Measurements from ENCODE around the gene RILPL2. TPM values are rescaled to one million over a fixed set of nuclear protein-coding genes. Genes with fewer than 3 reads are reported as not detected.
A peak's percentile ranks its signal among the peaks of the same experiment; 100 is the strongest.
"Not testable (repeated sequence)": the region's sequence is repeated elsewhere in the genome, so short reads cannot be mapped to it uniquely, and the experiment has no call there.

The RILPL2 gene
- total RNA-seq, 1 donor from 2014 or later: 2.7 TPM

DNA sequence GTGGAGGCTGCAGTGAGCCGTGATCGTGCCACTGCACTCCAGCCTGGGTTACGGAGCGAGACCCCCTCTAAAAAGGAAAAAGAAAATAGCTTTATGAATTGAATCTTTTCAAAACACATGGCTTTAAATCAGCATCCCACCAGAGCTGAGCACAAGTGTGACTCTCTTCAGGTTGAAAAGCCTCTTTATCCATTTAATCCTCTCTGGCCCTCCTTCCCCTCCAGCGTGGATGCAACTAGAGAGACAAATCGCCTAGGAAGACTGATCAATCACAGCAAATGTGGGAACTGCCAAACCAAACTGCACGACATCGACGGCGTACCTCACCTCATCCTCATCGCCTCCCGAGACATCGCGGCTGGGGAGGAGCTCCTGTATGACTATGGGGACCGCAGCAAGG, 29.2 kb downstream of the RILPL2 start:
- ATAC-seq; DNase-seq (ENCODE audit: low spot score): not testable (repeated sequence)

DNA sequence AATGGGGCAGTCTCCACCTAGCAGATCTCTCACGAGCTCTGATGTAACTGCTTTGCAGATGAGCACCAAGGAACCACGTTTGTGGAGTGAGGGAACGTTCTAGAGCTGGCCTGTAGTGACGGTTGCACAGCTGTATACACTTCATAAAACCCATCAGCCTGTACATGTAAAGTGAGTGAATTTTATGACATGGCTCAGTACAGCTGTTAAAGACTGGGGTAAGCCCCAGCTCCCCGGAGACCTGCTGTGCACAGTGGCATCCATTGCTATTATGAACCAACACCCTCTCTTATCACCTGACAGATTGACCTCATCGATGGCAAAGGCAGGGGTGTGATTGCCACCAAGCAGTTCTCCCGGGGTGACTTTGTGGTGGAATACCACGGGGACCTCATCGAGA, 31.9 kb downstream of the RILPL2 start:
- ATAC-seq (no peak), DNase-seq (ENCODE audit: low spot score) (no peak)

DNA sequence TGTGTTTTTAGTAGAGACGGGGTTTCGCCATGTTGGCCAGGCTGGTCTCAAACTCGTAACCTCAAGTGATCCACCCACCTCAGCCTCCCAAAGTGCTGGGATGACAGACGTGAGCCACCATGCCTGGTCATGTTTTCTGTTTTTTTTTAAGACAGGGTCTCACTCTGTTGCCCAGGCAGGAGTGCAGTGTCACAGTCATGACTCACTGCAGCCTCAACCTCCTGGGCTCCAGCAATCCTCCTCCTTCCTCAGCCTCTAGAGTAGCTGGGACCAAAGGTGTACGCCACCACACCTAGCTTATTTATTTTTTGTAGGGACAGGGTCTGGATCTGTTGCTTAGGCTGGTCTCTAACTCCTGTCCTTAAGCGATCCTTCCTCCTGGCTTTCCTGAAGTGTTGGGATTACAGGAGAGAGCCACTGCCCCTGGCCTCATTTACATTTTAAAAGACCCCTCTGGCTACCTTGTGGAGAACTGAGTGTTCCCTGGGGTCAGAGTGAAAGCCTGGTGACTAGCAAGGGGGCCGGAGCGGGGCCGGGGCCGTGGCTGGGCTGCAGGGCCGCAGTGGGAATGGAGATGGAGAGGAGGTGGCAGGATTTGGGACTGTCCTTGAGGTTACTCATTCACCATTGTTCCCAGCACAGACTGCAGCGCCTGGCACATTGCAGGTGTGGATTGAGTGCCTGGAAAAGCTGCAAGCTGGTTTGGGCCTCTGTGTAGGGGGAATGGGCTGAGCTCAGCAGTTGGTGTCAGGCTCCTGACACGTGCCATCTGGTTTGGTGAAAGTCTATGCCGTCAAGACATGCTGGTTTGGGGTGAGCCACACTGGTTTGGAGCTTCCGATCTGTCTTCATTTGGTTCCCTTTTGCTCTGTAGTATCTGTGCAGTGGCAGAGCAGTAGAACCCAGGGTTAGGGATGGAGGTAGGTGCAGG, 34.5 kb downstream of the RILPL2 start:
- DNase-seq (ENCODE audit: low spot score): no peak
- no peak for ATAC-seq

DNA sequence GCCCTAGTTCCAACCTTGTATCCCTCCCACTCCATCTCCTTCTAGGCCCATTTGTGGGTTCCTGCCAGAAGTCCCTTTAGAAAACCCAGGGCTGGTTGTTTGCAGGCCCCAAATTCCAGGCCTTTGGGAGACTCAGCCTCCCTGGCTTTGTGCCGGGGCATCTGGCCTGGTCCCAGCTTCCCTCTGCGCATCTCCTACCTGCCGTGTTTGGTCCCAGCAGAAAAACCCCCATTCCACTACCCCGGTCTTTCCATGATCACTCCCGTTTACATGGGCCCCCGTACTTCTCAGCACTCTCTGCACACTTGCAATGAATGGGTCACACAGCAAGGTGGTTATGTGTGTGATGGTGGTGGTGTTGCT, 37.2 kb downstream of the RILPL2 start:
- DNase-seq (ENCODE audit: low spot score) (no peak), ATAC-seq (no peak)

DNA sequence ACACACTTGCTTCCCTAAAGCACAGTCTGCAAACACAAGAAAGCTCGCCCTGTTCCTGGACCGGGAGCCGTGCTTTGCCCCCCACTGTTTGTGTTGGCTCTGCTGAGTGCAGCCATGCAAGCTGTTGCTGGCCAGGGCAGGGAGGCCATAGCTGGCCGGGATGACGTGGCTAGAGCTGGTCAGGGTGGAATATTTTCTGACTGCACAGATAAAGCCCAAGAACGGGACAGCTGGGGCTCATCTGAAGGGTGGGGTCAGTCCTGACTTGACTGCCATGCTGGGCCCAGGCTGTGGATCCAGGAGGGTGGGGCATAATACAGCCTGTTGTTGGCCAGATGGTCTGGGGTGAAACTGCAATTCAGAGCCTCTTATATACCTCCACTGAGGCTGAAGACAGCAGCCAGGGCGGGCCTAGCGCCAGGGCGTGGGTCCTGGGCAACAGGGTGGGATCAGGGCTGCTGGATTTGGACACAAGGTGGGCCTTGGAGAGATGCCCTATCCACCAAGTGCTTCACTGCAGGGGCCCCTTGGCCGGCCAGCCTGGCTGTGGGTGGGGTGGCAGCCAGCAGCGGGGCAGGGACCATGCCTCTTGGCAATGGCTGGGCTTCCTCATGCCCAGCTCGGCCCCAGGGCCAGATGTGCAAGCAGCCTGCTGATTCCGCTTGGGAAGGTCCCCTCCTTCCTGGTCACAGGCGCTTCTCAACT, 37.8 kb downstream of the RILPL2 start:
- DNase-seq (ENCODE audit: low spot score): peak; percentile 77

DNA sequence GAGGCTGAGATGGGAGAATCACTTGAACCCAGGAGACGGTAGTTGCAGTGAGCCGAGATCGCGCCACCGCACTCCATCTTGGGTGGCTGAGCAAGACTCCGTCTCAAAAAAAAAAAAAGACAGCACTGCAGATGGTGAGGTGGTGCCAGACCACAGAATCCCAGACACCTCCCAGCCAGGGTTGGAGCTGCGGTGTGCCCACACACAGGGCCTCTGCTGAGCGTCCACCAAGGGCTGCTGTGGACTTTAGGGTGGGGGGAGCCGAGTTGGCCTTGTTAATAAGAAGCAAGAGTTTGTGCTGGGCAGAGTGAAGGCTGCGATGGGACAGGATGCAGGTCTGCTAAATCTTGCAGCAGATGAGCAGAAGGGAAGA, 38.3 kb downstream of the RILPL2 start:
- peak; percentile 22 for ATAC-seq
- DNase-seq (ENCODE audit: low spot score): no peak

More for the DNA sequence above, 37.8 kb downstream of the RILPL2 start:
- ATAC-seq: peak; percentile 96

DNA sequence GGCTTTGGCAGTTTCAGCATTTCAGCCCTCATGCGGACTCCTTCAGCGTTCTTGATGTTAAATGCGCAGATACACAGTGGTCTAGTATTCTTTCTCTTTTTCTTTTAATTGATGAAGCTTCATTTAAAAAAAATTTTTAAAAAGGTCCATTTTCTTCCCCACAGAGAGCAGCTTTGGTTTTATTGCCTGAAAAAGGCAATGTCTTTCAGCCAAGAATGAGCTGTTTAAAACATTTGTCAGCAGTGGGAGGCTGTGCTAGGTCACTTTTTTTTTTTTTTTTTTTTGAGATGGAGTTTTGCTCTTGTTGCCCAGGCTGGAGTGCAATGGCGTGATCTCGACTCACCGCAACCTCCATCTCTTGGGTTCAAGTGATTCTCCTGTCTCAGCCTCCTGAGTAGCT, 39.1 kb downstream of the RILPL2 start:
- ATAC-seq: no peak
- DNase-seq (ENCODE audit: low spot score): no peak

DNA sequence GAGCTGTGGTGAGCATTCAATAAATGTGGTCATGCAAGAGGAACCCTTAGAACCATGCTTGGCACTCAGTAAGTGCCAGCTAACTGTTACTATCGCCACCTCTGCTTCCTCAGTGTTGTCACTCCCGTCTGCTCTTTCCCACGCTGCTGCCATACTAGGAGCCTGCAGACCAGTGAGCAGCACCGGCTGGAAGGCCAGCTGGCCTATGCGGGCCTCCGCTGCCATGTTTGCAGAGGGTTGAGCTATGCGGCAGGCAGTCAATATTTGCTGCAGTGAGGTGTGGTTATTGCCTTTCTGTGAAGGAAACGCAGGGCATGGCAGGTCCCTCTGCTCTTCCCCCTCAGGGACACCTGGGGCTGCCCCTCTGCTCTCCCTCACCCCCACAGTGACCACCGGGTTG, 39.5 kb downstream of the RILPL2 start:
- ATAC-seq (no peak), DNase-seq (ENCODE audit: low spot score) (no peak)

DNA sequence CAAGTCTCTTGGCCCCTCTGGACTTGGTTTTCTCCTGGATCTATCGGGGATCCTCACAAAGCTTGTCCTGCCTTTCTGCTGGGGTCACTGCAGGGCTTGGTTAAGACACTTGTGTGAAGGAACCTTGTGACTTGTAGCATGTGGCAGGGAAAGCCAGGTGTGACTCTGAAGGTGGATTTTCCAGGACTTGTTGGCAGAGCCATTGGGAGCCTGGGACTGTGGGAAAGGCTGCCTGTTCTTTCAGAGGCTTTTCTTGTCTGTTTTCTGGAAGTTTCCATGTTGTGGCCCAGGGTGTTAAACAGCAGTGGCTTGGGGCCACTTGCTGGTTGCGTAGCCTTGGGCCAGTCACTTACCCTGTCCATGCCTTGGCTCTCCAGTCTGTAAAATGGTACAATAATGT, 39.9 kb downstream of the RILPL2 start:
- ATAC-seq: no peak
- no peak for DNase-seq (ENCODE audit: low spot score)

DNA sequence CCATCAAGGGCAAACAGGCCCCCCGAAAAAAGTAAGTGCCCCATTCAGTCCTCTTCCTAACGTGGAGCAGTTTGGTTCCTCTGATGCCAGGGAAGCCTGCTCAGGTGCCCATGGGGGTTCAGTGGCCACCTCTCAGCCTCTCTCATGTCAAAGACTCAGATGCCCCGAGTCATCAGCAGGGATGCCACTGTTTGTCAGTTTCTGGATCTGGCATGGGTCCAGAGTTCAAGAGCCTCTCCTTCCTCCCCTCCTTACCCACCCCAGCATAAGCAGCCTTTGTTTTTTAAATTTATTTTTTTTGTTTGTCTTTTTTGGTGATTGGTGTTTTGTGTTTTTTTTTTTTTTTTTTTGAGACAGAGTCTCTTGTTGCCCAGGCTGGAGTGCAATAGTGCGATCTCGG, 41.2 kb downstream of the RILPL2 start:
- ATAC-seq (no peak), DNase-seq (ENCODE audit: low spot score) (no peak)

DNA sequence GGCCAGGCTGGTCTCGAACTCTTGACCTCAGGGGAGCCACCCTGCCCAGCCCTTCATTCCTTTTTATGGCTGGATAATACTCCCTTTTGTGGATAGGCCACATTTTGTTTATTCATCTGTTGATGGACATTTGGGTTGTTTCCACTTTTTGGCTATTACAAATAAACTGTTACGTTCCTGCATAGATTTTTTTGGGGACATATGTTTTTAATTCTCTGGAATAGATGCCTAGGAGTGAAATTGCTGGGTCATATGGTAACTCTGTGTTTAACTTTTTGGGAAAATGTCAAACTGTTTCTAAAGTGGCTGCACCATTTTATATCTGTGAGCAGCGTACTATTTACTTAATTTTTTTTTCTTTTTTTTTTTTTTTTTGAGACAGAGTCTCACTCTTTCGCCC, 42.7 kb downstream of the RILPL2 start:
- ATAC-seq (no peak), DNase-seq (ENCODE audit: low spot score) (no peak)

DNA sequence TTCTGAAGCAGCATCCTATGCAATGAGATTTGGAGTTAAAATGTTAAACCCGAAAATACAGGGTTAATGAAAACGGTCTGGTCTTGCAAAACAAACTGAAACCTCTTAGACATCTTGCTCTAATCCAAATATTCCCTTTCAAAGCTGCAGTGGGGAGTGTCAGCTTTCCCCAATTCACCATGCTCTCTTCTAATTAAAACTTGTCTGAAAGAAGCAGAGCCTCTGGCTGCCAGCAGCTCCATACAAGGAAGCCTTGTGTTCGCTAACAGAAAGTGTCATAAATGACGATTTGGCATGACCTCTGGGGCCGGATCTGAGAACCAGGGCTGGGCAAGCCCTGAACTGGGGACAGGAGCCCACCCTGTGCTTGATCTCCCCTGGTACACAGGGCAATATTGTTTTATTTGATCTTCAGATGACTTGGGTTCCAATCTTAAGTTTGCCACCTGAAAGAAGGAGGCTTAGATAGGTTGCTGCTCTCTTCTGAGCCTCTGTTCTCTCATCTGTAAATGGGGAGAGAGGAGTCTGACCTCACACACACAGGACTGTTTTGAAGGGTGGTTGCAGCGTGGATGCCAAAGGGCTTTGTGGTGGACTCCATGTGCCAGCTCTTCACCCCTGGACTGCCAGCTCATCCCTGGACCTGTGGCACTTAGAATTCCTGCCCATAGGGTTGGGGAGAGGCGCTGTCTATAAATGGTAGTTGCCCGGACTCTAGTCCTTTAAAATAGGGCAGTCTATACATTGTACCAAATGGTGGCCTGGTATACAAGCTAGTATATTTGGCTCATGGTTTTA, 44.7 kb downstream of the RILPL2 start:
- no peak for DNase-seq (ENCODE audit: low spot score)
- ATAC-seq: no peak

DNA sequence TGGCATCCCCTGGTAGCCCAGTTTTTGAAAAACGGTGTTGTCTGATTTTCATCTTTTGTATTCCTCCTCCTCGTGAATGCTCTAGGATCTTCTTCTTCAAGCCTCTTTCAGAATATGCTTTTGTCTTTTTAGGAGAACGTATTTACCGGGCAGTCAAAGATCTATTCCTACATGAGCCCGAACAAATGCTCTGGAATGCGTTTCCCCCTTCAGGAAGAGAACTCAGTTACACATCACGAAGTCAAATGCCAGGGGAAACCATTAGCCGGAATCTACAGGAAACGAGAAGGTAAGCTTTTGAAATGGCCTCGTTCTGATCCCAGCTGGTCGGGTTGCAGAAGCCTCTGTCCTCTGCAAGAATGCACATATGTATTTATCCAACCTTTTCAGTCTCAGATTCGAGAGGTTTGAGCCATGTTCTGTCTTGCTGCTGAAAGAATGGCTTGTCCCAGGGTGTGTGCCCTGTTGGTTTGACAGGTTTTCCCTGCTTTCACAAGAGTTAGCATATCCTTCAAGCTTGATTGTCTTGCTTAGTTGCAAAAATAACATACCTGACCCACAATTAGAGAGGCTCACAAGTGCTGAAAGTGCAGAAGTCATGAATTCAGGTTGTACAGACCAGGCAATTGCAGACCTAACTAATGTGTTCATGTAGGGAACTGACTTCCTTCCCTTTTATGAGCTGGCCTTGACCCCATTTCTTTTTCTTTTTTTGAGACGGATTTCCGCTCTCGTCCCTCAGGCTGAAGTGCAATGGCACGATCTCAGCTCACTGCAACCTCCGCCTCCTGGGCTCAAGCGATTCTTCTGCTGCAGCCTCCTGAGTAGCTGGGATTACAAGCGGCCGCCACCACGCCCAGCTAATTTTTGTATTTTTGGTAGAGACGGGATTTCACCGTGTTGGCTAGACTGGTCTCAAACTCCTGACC, 45.7 kb downstream of the RILPL2 start:
- ATAC-seq: no peak
- no peak for DNase-seq (ENCODE audit: low spot score)

DNA sequence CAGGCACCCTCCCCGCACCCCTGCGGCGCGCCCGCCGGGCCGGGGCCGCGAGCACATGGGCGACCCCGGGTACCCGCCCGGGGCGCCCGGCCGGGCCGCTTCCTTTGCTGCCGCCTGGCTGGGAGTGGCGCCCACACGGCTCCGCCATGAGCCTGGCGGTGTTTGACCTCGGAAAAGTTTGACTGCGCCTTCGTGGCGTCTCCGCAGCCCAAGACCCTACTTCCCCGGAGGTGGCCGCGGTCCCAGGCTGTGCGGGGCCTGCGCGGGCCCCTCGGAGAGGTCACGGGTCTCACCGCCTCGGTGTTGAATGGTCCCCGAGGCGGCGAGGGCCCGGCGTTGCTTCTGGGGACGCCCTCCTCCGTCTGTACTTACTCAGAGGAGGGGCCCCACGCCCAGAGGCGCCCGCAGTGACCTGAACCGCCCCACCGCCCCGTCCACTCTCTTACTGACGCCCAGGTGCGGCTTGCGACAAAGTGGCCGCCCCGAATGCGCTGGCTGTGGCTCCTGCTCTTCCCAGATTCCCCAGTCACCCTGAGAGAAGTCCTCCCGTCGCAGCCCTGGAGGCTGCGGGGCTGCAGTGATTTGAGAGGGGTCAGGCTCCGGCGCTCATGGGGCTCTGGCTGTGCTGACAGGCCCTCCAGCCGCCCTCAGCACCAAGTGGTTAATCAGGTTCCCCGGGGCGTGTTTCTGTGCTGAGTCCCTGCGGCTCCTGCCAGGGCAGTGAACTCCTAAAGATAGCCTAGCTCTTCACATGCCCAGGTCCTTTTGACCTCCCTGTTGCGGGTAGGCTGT, 46.7 kb downstream of the RILPL2 start:
- DNase-seq (ENCODE audit: low spot score): peak; percentile 75
- ATAC-seq: peak; percentile 72

DNA sequence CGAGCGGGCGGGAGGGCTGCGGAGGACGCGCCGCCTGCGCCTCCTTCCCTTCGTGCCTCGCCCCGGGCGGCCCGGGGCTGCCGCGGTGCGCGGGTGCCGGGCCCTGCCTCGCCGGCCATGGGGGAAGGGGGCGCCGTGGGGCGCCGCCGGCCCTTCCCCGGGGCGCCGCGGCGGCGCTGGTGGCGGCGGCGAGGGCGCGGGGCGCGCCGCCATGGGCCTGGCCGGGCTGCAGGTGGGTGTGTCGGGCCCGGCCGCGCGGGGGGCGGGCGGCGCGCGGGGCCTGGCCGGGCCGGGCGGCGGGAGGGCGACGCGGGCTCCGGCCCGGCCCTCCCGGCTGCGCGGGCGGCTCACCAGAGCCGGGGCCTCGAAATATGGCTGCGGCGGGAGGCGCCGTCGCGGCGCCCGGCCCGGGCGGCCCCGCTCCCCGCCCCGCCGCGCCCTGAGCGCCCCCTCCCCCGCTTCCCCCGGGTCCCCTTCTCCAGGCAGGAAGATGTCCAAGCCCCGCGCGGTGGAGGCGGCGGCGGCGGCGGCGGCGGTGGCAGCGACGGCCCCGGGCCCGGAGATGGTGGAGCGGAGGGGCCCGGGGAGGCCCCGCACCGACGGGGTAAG, 47.4 kb downstream of the RILPL2 start:
- ATAC-seq (peak; percentile 0), DNase-seq (ENCODE audit: low spot score) (no peak)

DNA sequence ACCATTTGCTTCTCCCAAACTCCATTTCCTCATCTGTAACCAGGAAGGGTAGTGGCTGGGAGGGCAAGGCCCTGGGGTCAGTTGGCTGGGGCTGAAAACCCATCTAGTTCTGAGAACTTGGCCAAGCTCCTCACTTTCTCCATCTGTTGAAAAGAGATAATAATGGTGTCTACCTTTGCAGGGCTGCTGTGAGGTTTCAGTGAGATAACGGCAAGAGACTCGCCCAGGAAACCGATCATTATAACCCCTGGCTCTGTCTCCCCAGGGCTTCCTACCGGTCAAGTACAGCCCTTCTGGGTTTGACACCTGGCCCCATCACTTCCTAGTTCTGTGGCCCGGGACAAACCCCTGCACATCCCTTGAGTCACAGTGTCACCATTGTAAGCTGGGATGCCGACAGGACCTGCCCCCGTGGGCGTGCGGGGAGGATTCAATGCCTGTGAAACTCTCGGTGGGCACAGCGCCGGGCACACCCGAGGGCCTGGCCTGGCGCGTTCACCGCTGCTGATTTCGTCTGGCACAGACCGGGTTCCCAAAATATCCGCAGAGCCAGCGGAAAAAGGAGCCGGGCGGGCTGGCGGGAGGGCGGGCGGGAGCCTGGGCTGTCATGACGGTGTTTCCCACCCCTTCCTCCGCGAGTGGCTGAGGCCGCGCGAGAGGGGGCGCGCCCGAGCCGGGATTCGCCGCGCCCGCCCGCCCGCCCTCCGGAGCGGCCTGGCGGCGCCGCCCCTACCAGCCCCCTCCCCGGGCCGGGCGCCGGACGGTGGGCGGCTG, 48.1 kb downstream of the RILPL2 start:
- DNase-seq (ENCODE audit: low spot score) (peak; percentile 83), ATAC-seq (peak; percentile 71)

DNA sequence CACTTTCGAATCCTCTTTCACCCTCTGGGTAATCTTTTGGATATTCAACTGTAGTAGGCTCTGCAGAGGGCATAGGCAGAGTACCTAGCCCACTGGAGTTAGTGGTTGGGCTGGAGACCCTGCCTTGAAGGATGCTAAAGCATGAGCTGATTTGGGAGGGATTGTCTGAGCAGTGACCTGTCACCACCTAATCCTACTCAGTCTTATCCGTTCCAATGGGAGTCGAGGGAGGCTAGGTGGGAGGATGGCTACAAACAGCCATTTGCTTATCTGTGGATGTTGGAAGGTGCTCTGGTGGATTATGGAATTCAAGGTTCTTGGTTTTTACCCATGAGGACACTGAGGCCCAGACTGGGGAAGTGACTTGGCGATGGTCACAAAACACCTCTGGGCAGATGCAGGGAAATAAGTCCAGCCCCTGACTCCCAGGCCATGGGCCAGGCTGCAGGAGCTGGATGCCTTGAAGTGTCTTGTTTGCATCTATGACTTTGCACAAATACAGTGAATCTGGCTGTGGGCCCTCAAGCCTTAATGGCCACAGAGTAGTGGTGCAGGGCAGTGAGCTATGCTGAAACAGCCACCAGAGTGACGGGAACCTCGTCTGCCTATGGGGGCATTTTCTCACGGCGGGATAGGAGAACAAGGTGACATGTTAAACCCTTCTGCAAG, 48.8 kb downstream of the RILPL2 start:
- DNase-seq (ENCODE audit: low spot score): no peak
- ATAC-seq: no peak

DNA sequence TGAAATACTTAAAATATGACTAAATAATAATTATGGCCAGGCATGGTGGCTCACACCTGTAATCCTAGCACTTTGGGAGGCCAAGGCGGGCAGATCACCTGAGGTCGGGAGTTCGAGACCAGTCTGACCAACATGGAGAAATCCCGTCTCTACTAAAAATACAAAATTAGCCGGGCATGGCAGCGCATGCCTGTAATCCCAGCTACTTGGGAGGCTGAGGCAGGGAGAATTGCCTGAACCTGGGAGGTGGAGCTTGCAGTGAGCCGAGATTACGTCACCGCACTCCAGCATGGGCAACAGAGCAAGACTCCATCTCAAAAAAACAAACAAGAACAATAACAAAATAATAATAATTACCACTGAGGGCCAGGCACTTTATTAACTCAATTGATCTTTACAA, 50.9 kb downstream of the RILPL2 start:
- not testable (repeated sequence) for ATAC-seq; DNase-seq (ENCODE audit: low spot score)
